ENCODE measurements around the gene PRM2. TPM values are rescaled to one million over a fixed set of nuclear protein-coding genes. Genes with fewer than 3 reads are reported as not detected.
A peak's percentile ranks its signal among the peaks of the same experiment; 100 is the strongest.

The PRM2 gene
- total RNA-seq, 1 experiment from 2014 or later: not detected

- Histone ChIP-seq H3K36me3 (no peaks in the 10 kb centered on the region), H3K27ac (no peak overlapping the region), H3K4me3 (no peak overlapping the region), H3K4me1 (peaks cover 43% of the 10 kb centered on the region), H3K9me3 (replicated peaks) (no peaks in the 10 kb centered on the region), H3K27me3 (no peaks in the 10 kb centered on the region)
- DNase-seq: no peak
These were observed 36.6 kb upstream of the PRM2 start for GRCh38 chr16:11312718-11313492.

GRCh38 chr16:11310997-11311561 is 34.8 kb upstream of the PRM2 start:
- H3K9me3 ChIP-seq (replicated peaks): no peaks in the 10 kb centered on the region
- H3K4me3 ChIP-seq: no peak overlapping the region
- no peak overlapping the region for H3K27ac ChIP-seq
- H3K4me1 ChIP-seq: peaks cover 35% of the 10 kb centered on the region
- no peaks in the 10 kb centered on the region for H3K27me3 ChIP-seq
- H3K36me3 ChIP-seq: no peaks in the 10 kb centered on the region
- no peak for DNase-seq

GRCh38 chr16:11310634-11310977 is 34.3 kb upstream of the PRM2 start:
- Histone ChIP-seq H3K4me3 (no peak overlapping the region), H3K9me3 (replicated peaks) (no peaks in the 10 kb centered on the region), H3K36me3 (no peaks in the 10 kb centered on the region), H3K27me3 (no peaks in the 10 kb centered on the region), H3K4me1 (peaks cover 32% of the 10 kb centered on the region), H3K27ac (no peak overlapping the region)
- DNase-seq: no peak

GRCh38 chr16:11309895-11310633 is 33.8 kb upstream of the PRM2 start:
- no peaks in the 10 kb centered on the region for H3K9me3 ChIP-seq (replicated peaks)
- no peak overlapping the region for H3K4me3 ChIP-seq
- H3K4me1 ChIP-seq: peaks cover 26% of the 10 kb centered on the region
- H3K27ac ChIP-seq: no peak overlapping the region
- H3K36me3 ChIP-seq: no peaks in the 10 kb centered on the region
- no peaks in the 10 kb centered on the region for H3K27me3 ChIP-seq
- DNase-seq: peak; percentile 48 to 55

GRCh38 chr16:11308493-11309283 is 32.4 kb upstream of the PRM2 start:
- H3K9me3 ChIP-seq (replicated peaks): no peaks in the 10 kb centered on the region
- peak; percentile 69 to 72 for DNase-seq
- peaks cover 17% of the 10 kb centered on the region; the same call in 1 of the 2 replicates for H3K4me1 ChIP-seq
- no peaks in the 10 kb centered on the region for H3K27me3 ChIP-seq
- H3K4me3 ChIP-seq: no peak overlapping the region
- H3K27ac ChIP-seq: no peak overlapping the region
- H3K36me3 ChIP-seq: no peaks in the 10 kb centered on the region

GRCh38 chr16:11307639-11308492 is 31.6 kb upstream of the PRM2 start:
- H3K4me1 ChIP-seq: peaks cover 16% of the 10 kb centered on the region; the same call in 1 of the 2 replicates
- no peak for DNase-seq
- H3K4me3 ChIP-seq: no peak overlapping the region
- H3K9me3 ChIP-seq (replicated peaks): no peaks in the 10 kb centered on the region
- no peaks in the 10 kb centered on the region for H3K27me3 ChIP-seq
- no peaks in the 10 kb centered on the region for H3K36me3 ChIP-seq
- H3K27ac ChIP-seq: no peak overlapping the region

- Histone ChIP-seq H3K27me3 (no peaks in the 10 kb centered on the region), H3K4me1 (peaks cover 11% of the 10 kb centered on the region; the same call in 1 of the 2 replicates), H3K9me3 (replicated peaks) (no peaks in the 10 kb centered on the region), H3K4me3 (no peak overlapping the region), H3K36me3 (no peaks in the 10 kb centered on the region), H3K27ac (no peak overlapping the region)
- DNase-seq: no peak
These were observed 30.8 kb upstream of the PRM2 start for GRCh38 chr16:11306997-11307638.

- Histone ChIP-seq H3K36me3 (no peaks in the 10 kb centered on the region), H3K27ac (no peak overlapping the region), H3K4me3 (no peak overlapping the region), H3K9me3 (replicated peaks) (no peaks in the 10 kb centered on the region), H3K27me3 (no peaks in the 10 kb centered on the region), H3K4me1 (peaks cover 9% of the 10 kb centered on the region; the same call in 1 of the 2 replicates)
- no peak for DNase-seq
These were observed 30.1 kb upstream of the PRM2 start for GRCh38 chr16:11306381-11306780.

GRCh38 chr16:11303405-11304138 is 27.3 kb upstream of the PRM2 start:
- Histone ChIP-seq H3K27ac (peak overlapping the region; percentile 1; the same call in 1 of the 2 replicates), H3K36me3 (no peaks in the 10 kb centered on the region), H3K4me1 (peaks cover 5% of the 10 kb centered on the region; the same call in 1 of the 2 replicates), H3K4me3 (peak overlapping the region; percentile 40), H3K27me3 (no peaks in the 10 kb centered on the region), H3K9me3 (replicated peaks) (no peaks in the 10 kb centered on the region)
- peak; percentile 85 to 88 for DNase-seq

GRCh38 chr16:11302977-11303376 is 26.7 kb upstream of the PRM2 start:
- H3K27ac ChIP-seq: peak overlapping the region; percentile 1; the same call in 1 of the 2 replicates
- peaks cover 8% of the 10 kb centered on the region; the same call in 1 of the 2 replicates for H3K4me1 ChIP-seq
- H3K27me3 ChIP-seq: no peaks in the 10 kb centered on the region
- no peaks in the 10 kb centered on the region for H3K36me3 ChIP-seq
- no peak for DNase-seq
- H3K4me3 ChIP-seq: no peak overlapping the region
- no peaks in the 10 kb centered on the region for H3K9me3 ChIP-seq (replicated peaks)

GRCh38 chr16:11301645-11302501 is 25.6 kb upstream of the PRM2 start:
- no peak overlapping the region for H3K4me3 ChIP-seq
- H3K9me3 ChIP-seq (replicated peaks): no peaks in the 10 kb centered on the region
- no peak for DNase-seq
- H3K4me1 ChIP-seq: peaks cover 11% of the 10 kb centered on the region; the same call in 1 of the 2 replicates
- no peaks in the 10 kb centered on the region for H3K36me3 ChIP-seq
- H3K27ac ChIP-seq: no peak overlapping the region
- H3K27me3 ChIP-seq: no peaks in the 10 kb centered on the region

- no peaks in the 10 kb centered on the region for H3K9me3 ChIP-seq (replicated peaks)
- no peaks in the 10 kb centered on the region for H3K27me3 ChIP-seq
- H3K4me3 ChIP-seq: no peak overlapping the region
- DNase-seq: no peak
- no peaks in the 10 kb centered on the region for H3K36me3 ChIP-seq
- H3K4me1 ChIP-seq: peaks cover 11% of the 10 kb centered on the region; the same call in 1 of the 2 replicates
- no peak overlapping the region for H3K27ac ChIP-seq
These were observed 24.2 kb upstream of the PRM2 start for GRCh38 chr16:11300560-11300892.

Data from SJCRH30 (cell line).